Measurements from ENCODE around the gene KRT23. TPM values are rescaled to one million over a fixed set of nuclear protein-coding genes. Genes with fewer than 3 reads are reported as not detected.

Gene KRT23
- total RNA-seq, 1 experiment from 2014 or later = 19.0 TPM

DNA sequence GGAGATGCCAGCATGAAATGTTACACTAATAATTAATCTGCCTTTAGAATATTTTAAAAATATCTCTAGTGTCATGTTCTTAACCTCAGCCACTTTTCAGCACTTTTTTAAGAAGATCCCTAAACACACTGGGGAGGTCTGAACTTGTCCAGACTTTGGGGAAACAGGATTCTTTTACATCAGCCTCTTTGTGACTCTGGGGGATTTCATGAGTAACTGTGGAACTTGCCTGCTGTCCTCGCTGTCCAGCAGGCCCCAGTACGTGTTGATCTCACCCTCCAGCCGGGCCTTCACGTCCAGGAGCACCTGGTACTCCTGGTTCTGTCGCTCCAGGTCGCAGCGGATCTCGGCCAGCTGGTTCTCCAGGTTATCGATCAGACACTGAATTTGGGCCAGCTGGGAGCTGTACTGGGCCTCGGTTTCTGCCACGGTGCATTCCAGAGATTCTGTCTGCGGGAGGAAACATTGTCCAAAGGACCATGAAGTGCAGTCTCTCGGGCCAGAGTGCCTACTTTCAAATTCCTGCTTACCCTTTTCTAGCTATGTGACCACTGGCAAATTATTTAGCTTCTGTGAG is 41.2 kb upstream of the KRT23 start:
- BruUV-seq (replicated peaks) = no TSS peak
- Histone ChIP-seq H3K9me2 (ENCODE audit: insufficient read depth) (no peaks in the 10 kb centered on the region), H3K9me3 (ENCODE audit: control insufficient read depth in 1 of 2, insufficient read depth in 1 of 2, low read depth in 1 of 2, low read length in 2 of 2) (no peaks in the 10 kb centered on the region), H3K27me3 (ENCODE audit: insufficient read depth, low read length) (no peaks in the 10 kb centered on the region), H3K9ac (ENCODE audit: low read length) (no peak overlapping the region), H2AFZ (ENCODE audit: low read depth, low read length, poor library complexity, severe bottlenecking) (no peak overlapping the region), H3K79me2 (ENCODE audit: insufficient read depth, low read length) (no peaks in the 10 kb centered on the region), H3K4me1 (ENCODE audit: control insufficient read depth in 1 of 2, insufficient read depth in 2 of 2, low read length in 2 of 2) (peaks cover 4% of the 10 kb centered on the region in 2 experiments; a peak in 3 of 4 replicates), H3K36me3 (ENCODE audit: control insufficient read depth in 1 of 2, insufficient read depth in 2 of 2, low read length in 2 of 2) (no peaks in the 10 kb centered on the region), H4K20me1 (ENCODE audit: insufficient read depth) (no peaks in the 10 kb centered on the region), H3K27ac (ENCODE audit: low read depth, low read length) (no peak overlapping the region), H3K4me2 (ENCODE audit: low read length) (no peak overlapping the region), H3K4me3 (replicated peaks in 1 of 2; ENCODE audit: low read depth in 1 of 2, low read length in 2 of 2) (no peak overlapping the region)
- DNase-seq (ENCODE audit: low read depth, low spot score) (no peak), ATAC-seq (no peak)
- TF ChIP-seq SIN3A (IDR thresholded peaks at IDR 0.05; ENCODE audit: low read depth) (no peak), SP1 (IDR thresholded peaks at IDR 0.05; ENCODE audit: low read depth) (no peak), POLR2A (IDR thresholded peaks at IDR 0.05; ENCODE audit: borderline replicate concordance, extremely low read depth, insufficient read depth, insufficient read length) (no peak), CBX3 (IDR thresholded peaks at IDR 0.05; ENCODE audit: low read depth) (no peak), SRF (IDR thresholded peaks at IDR 0.05; ENCODE audit: low read depth) (no peak), YY1 (IDR thresholded peaks at IDR 0.05; ENCODE audit: extremely low read depth, insufficient replicate concordance, low read depth, low read length) (no peak)
- ChIA-PET RAD21 (ENCODE audit: low non-redundant PET in 1 of 2, low total read pairs in 2 of 2, uncharacterized antibody in 2 of 2, unreplicated experiment in 2 of 2) (no interaction called here), CTCF (no interaction called here), POLR2A (interaction anchor here (0.7 kb wide), 1 partner anchor 378 kb away, joined by 3 read pairs; no protein-coding TSS in a partner anchor)
- intact Hi-C loops (cut with micrococcal nuclease) = no loop called here

DNA sequence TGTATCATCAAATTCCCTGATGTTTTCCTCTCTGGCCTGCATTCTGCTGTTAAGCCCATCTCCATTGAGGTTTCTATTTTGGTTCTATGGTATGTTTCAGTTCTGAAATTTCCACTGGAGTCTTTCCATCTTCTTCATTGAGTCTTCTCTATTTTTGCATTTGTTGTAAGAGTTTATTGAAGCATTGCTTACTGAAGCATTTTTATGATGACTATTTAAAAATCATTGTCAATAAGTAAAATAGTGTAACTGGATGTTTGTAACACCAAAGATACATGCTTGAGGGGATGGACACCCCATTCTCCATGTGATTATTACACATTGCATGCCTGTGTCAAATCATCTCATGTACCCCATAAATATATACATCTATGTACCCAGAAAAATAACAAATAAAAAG is 38.1 kb upstream of the KRT23 start:
- no peak overlapping the region for H3K9ac ChIP-seq (ENCODE audit: low read length)
- H3K4me1 ChIP-seq (ENCODE audit: control insufficient read depth in 1 of 2, insufficient read depth in 2 of 2, low read length in 2 of 2) = peaks cover under 1 to 5% of the 10 kb centered on the region in 2 experiments; a peak in 3 of 4 replicates
- no peak for TF ChIP-seq POLR2A (IDR thresholded peaks at IDR 0.05; ENCODE audit: borderline replicate concordance, extremely low read depth, insufficient read depth, insufficient read length)
- TF ChIP-seq CBX3 (IDR thresholded peaks at IDR 0.05; ENCODE audit: low read depth) = no peak
- no peak for TF ChIP-seq YY1 (IDR thresholded peaks at IDR 0.05; ENCODE audit: extremely low read depth, insufficient replicate concordance, low read depth, low read length)
- TF ChIP-seq, protein P1, sequence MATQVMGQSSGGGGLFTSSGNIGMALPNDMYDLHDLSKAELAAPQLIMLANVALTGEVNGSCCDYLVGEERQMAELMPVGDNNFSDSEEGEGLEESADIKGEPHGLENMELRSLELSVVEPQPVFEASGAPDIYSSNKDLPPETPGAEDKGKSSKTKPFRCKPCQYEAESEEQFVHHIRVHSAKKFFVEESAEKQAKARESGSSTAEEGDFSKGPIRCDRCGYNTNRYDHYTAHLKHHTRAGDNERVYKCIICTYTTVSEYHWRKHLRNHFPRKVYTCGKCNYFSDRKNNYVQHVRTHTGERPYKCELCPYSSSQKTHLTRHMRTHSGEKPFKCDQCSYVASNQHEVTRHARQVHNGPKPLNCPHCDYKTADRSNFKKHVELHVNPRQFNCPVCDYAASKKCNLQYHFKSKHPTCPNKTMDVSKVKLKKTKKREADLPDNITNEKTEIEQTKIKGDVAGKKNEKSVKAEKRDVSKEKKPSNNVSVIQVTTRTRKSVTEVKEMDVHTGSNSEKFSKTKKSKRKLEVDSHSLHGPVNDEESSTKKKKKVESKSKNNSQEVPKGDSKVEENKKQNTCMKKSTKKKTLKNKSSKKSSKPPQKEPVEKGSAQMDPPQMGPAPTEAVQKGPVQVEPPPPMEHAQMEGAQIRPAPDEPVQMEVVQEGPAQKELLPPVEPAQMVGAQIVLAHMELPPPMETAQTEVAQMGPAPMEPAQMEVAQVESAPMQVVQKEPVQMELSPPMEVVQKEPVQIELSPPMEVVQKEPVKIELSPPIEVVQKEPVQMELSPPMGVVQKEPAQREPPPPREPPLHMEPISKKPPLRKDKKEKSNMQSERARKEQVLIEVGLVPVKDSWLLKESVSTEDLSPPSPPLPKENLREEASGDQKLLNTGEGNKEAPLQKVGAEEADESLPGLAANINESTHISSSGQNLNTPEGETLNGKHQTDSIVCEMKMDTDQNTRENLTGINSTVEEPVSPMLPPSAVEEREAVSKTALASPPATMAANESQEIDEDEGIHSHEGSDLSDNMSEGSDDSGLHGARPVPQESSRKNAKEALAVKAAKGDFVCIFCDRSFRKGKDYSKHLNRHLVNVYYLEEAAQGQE (IDR thresholded peaks at IDR 0.05; ENCODE audit: low read depth) = no peak
- ChIA-PET CTCF (no interaction called here), POLR2A (no interaction called here), RAD21 (ENCODE audit: low non-redundant PET in 1 of 2, low total read pairs in 2 of 2, uncharacterized antibody in 2 of 2, unreplicated experiment in 2 of 2) (no interaction called here)
- no peaks in the 10 kb centered on the region for H3K9me3 ChIP-seq (ENCODE audit: control insufficient read depth in 1 of 2, insufficient read depth in 1 of 2, low read depth in 1 of 2, low read length in 2 of 2)
- no peak overlapping the region for H3K4me2 ChIP-seq (ENCODE audit: low read length)
- no peaks in the 10 kb centered on the region for H3K27me3 ChIP-seq (ENCODE audit: insufficient read depth, low read length)
- no peak for ATAC-seq
- H3K79me2 ChIP-seq (ENCODE audit: insufficient read depth, low read length) = no peaks in the 10 kb centered on the region
- no peak overlapping the region for H3K4me3 ChIP-seq (replicated peaks in 1 of 2; ENCODE audit: low read depth in 1 of 2, low read length in 2 of 2)
- intact Hi-C loops (cut with micrococcal nuclease) = no loop called here
- no peak for DNase-seq (ENCODE audit: low read depth, low spot score)
- no peak overlapping the region for H2AFZ ChIP-seq (ENCODE audit: low read depth, low read length, poor library complexity, severe bottlenecking)
- BruUV-seq (replicated peaks) = no TSS peak
- H3K27ac ChIP-seq (ENCODE audit: low read depth, low read length) = no peak overlapping the region
- H4K20me1 ChIP-seq (ENCODE audit: insufficient read depth) = no peaks in the 10 kb centered on the region
- H3K9me2 ChIP-seq (ENCODE audit: insufficient read depth) = no peaks in the 10 kb centered on the region
- H3K36me3 ChIP-seq (ENCODE audit: control insufficient read depth in 1 of 2, insufficient read depth in 2 of 2, low read length in 2 of 2) = no peaks in the 10 kb centered on the region

All from HCT116 (cell line).